Measurements from ENCODE around the gene CUTA. TPM values are rescaled to one million over a fixed set of nuclear protein-coding genes. Genes with fewer than 3 reads are reported as not detected.

Gene CUTA
- total and polyA plus RNA-seq, 2 of the 13 experiments (the other 11 are each of a cell fraction or from before 2014, with no cell fraction given) = 170 to 180 TPM

DNA sequence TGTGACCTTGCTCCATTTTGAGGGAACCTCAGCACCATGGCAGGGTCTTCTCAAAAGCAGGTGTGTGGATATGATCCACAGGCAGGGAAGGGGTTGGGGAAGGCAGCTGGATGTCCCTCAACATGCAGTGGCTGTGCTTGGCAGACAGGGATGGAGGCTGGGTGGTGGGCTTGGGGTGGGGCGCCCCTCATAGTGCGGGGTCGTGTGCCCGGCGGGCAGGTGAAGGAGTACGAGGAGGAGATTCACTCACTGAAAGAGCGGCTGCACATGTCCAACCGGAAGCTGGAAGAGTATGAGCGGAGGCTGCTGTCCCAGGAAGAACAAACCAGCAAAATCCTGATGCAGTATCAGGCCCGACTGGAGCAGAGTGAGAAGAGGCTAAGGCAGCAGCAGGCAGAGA is 28.4 kb upstream of the CUTA start (continued):
- TF ChIP-seq ZNF598 (CRISPR knock-in tag; IDR thresholded peaks at IDR 0.05; ENCODE audit: borderline replicate concordance) (no peak), ZNF766 (CRISPR knock-in tag; IDR thresholded peaks at IDR 0.05; ENCODE audit: borderline replicate concordance) (no peak)

DNA sequence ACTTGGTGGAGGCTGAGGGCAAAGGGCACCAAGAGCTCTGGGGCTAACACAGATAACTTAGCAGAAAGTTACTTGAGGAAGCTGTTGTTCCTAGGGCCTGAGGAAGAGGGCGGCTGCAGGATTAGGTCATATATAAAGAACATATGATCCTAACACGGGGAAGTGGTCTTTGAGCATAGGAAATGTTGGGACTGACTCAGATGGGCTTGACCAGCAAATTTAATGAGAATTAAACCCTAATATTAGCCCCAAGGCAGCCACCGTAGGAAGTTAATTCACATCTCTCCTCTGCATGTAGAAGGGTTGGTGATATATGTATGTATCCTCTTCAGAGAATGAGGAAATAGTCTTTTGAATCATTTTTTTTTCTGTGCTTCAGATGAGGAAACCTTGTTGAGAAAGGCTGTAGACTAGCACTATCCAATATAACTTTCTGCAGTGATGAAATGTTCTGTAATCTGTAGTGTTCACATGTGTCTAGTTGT is 27.3 kb upstream of the CUTA start:
- H3K27ac ChIP-seq (ENCODE audit: extremely low read length, insufficient read depth, low read length) = no peak overlapping the region
- H3K4me2 ChIP-seq (ENCODE audit: low read depth, low read length) = no peak overlapping the region
- H3K9ac ChIP-seq (ENCODE audit: insufficient read depth, low read depth, low read length) = no peak overlapping the region
- H3K27me3 ChIP-seq (ENCODE audit: control insufficient read depth in 1 of 2, insufficient read depth in 2 of 2, low read length in 2 of 2) = no peaks in the 10 kb centered on the region; a peak in 1 of 5 replicates
- intact Hi-C loops (cut with micrococcal nuclease; ENCODE audit: unreplicated experiment) = no loop called here
- DNase-seq (ENCODE audit: low spot score) (no peak), FAIRE-seq (no peak), ATAC-seq (no peak)
- WGBS (ENCODE audit: low lambda C conversion rate) = 69% methylated on average over 3 of the region's 3 CpGs
- no peaks in the 10 kb centered on the region for H3K4me1 ChIP-seq (ENCODE audit: insufficient read depth, low read length)
- no peaks in the 10 kb centered on the region for H3K9me3 ChIP-seq (ENCODE audit: low read length)
- in situ Hi-C loops (cut with HindIII; ENCODE audit: extremely low pct_ligation_motif_present, low pct_unique_long_range_greater_than_20kb) = no loop called here
- H3K4me3 ChIP-seq (replicated peaks in 1 of 3; ENCODE audit: insufficient read depth in 1 of 3, low read depth in 2 of 3, low read length in 3 of 3) = no peak overlapping the region
- H3K36me3 ChIP-seq (replicated peaks in 1 of 2; ENCODE audit: control insufficient read depth in 1 of 2, insufficient read depth in 2 of 2, low read length in 2 of 2) = no peaks in the 10 kb centered on the region
- ChIA-PET CTCF (ENCODE audit: low intra/inter-chr PET ratio, low total read pairs) (no interaction called here), POLR2A (interaction anchor here (3.2 kb wide), 1 partner anchor 9 kb away, joined by 13 read pairs; the partner anchor contains the start of gene ZBTB9)
- no TSS peak for BruUV-seq (replicated peaks)
- TF ChIP-seq, protein P1, sequence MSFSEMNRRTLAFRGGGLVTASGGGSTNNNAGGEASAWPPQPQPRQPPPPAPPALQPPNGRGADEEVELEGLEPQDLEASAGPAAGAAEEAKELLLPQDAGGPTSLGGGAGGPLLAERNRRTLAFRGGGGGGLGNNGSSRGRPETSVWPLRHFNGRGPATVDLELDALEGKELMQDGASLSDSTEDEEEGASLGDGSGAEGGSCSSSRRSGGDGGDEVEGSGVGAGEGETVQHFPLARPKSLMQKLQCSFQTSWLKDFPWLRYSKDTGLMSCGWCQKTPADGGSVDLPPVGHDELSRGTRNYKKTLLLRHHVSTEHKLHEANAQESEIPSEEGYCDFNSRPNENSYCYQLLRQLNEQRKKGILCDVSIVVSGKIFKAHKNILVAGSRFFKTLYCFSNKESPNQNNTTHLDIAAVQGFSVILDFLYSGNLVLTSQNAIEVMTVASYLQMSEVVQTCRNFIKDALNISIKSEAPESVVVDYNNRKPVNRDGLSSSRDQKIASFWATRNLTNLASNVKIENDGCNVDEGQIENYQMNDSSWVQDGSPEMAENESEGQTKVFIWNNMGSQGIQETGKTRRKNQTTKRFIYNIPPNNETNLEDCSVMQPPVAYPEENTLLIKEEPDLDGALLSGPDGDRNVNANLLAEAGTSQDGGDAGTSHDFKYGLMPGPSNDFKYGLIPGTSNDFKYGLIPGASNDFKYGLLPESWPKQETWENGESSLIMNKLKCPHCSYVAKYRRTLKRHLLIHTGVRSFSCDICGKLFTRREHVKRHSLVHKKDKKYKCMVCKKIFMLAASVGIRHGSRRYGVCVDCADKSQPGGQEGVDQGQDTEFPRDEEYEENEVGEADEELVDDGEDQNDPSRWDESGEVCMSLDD (CRISPR knock-in tag; IDR thresholded peaks at IDR 0.05; ENCODE audit: borderline replicate concordance) = no peak
- H4K20me1 ChIP-seq (ENCODE audit: insufficient read depth, low read length) = no peaks in the 10 kb centered on the region
- H3K79me2 ChIP-seq (ENCODE audit: insufficient read depth, low read length) = no peaks in the 10 kb centered on the region
- H2AFZ ChIP-seq (ENCODE audit: low read length) = no peak overlapping the region

All from HepG2 (cell line).